Central memory CD4-positive, alpha-beta T cell (primary cell): ENCODE data around the gene DCLRE1C.
"Not testable (repeated sequence)": the region's sequence is repeated elsewhere in the genome, so short reads cannot be mapped to it uniquely, and the experiment has no call there.

Experiments used
- DNase-seq: peaks from one replicate; pipeline ENCODE4 v3.0.0; 2022

DCLRE1C gene

DNA sequence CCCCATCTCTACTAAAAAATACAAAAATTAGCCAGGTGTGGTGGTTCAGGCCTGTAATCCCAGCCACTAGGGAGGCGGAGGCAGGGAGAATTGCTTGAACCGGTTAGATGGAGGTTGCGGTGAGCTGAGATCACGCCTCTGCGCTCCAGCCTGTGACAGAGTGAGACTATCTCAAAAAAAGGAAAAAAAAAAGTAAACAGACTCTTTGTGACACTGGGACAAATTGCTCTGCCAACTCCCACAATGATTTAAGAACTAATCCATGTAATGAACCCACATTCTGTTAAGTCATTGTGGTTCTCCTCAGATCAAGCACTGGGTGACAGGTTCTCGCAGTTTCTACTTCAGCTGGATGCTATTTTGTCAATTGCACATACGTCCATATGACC is 11.0 kb downstream of the DCLRE1C start:
- not testable (repeated sequence) for DNase-seq

DNA sequence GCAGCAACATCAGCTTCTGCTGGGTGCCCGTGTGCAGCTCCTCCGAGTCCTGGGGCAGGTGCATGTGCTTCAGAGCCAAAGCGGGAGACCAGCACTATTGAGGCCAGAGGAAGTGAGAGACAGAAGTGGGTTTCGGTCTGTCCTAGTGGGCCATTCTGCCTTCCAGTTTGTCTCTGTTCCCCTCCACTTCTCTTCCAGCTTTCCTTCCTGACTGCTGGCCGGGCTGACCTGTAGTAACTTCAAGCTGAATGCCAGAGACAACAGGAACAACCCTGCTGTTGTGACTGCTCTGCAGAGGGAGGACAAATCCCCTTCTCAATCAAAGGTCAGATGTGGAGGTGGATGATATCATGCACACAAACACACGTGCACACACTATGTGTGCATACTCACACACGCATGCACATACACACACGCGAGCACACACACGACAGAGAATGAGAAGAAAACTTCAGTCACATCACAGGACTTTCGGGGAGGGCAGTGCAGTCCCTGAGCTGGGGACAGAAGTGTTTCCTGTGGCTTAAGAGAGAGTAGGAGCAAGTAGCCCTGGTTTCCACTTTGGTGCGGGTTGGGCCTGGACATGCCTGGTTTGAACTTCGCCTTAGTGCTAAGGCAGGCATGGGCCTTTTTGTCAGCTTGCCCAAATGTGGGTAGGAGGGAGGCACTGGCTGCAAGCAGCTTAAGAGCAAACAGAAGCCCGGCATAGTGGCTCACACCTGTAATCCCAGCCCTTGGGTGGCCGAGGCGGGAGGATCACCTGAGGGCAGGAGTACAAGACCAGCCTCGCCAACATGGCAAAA is 11.5 kb downstream of the DCLRE1C start:
- not testable (repeated sequence) for DNase-seq

DNA sequence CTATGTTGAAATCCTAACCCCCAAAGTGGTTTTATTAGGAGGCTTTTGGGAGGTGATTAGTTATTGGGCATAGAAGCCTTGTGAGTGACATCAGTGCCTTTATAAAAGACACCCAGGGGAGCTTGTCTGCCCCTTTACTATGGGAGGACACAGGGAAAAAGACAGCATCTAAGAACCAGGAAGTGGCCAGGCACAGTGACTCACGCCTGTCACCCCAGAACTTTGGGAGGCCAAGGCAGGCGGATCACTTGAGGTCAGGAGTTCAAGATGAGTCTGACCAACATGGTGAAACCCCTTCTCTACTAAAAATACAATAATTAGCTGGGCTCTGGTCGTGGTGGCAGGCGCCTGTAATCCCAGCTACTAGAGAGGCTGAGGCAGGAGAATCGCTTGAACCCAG is 14.9 kb downstream of the DCLRE1C start:
- not testable (repeated sequence) for DNase-seq

DNA sequence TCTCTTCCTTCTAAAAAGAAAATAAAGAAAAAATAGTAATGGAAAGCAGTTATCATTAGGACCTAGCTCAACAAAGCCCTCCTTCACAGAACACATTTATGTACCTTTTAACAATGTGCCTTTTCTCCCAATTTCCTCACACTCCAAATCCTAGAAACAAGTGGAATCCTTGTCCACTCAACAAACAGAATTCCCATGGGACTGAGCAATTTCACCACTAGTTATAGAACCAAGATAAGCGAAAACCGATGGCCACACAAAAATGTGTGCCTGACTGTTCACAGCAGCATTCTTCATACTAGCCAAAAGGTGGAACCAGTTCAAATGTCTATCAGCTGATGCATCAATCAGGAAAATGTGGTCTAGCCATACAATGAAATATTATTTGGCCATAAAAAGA is 17.3 kb downstream of the DCLRE1C start:
- no peak for DNase-seq

DNA sequence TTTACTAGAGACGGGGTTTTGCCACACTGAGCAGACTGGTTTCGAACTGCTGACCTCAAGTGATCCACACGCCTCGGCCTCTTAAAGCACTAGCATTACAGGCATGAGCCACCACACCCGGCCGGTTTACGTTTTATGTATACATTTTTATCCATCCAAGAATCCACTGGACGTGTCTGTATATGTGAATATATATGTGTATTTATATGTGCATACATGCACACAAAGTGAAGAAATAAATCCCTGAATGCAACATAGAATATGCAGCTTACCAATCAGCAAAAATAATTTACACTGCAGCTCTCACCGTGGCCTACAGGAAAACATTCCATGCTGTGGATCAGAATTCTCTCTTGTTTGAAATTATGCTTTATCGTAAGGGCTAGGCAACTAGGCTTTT is 23.3 kb downstream of the DCLRE1C start:
- no peak for DNase-seq

DNA sequence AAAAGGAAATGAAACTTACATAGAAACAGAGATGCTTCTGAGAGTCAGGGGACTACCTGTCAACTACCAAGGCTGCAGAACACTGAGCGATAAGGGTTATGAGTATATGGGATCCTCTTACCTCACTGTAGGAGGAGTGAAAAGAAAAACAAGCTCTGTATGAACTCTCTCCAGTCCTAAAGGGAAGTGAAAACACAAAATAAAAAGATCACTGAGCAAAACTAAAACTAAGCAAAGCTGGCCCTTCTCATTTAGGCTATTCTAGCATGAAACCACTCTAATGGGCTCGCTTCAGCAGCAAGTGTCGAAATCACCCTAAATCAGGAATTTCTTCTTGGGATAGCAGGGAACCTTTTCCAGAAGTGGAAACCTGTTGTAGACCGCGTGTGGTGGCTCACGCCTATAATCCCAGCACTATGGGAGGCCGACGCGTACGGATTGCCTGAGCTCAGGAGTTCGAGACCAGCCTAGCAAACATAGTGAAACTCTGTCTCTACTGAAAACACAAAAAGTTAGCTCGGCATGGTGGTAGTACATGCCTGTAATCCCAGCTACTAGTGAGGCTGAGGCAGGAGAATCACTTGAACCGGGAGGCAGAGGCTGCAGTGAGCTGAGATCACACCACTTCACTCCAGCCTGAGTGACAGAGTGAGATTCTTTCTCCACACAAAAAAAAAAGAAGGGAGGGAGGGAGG is 27.0 kb downstream of the DCLRE1C start:
- no peak for DNase-seq

DNA sequence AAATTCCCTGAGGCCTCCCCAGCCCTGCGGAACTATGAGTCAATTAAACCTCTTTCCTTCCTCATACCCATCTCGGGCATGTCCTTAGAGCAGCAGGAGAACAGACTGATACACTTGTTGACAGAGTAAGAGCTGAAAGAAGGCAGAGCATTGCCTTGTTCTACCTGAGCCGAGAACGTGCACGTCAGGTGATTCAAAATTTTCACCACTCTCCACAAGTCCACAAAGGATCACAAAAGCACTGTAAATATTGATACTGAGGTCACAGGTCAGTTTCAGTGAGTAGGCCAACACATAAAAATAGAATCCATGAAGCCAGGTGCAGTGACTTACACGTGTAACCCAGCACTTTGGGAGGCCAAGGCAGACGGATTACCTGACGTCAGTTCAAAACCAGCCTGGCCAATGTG is 27.8 kb downstream of the DCLRE1C start:
- no peak for DNase-seq

DNA sequence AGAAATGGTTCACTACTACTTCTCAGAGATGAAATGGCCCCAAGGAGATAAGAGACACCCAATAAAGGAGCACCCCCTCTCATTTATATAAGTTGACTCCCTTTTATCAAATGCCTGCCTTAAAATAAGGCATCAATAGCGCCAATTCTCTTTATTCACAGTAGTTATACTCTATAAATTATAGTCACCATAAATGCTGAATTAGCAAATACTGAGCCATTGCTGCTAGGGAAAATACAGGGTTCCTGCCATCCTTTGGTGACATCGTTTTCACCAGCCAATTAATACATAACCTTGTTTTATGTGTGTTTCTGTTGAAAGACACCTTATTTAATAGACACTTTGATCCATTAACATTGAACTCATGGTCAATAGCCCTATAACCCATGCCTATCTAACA is 28.6 kb downstream of the DCLRE1C start:
- no peak for DNase-seq

DNA sequence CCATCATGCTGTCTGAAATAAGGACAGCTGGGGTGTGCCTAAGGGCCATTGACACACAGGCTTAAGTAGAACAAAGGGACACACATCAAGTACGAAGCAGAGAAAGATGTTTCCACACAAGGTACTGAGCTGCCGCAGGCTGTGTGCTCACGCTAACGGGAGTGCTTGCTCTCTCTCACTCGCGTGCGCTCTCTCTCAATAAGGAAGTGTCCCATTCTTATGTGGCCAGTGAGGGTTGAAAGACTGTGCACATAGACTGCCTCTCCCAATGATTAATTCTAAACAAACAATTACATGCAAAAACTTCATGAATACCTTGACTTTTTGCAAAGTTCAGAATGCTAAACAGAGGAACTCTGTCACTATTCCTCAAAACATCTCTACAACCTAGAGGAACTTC is 29.9 kb downstream of the DCLRE1C start:
- no peak for DNase-seq

DNA sequence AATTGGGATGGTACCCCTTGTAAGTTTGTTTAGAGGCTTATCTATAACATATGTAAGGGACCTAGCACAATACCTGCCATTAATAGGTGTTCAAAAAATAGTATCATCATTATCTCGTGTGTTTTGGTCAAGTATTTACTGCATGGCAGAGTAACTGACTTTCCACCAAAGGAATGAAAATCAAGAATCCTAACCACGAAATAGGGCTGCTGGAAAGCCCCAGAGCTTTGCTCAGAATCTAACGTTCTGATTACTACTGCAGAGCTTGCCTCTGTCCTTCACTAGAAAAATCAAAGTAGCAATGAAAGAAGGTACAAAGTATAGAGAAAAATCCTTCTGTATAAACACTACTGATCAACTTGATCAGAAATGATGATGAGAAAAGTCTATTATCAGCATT is 34.9 kb downstream of the DCLRE1C start:
- DNase-seq = no peak

DNA sequence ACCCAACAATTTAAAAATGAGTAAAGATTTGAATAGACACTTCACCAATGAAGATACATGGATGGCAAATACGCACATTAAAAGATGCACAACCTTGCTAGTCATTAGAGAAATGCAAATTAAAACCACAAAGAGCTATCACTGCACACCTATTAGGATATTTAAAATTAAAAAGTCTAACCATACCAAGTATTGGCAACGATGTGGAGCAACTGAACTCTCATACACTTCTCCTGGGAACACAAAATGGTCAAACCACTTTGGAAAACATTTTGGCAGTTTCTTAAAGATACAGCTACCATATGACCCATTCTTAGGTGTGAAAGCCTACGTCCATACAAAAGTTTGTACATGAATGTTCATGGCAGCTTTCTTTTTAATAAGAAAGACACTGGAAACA is 36.1 kb downstream of the DCLRE1C start:
- no peak for DNase-seq

DNA sequence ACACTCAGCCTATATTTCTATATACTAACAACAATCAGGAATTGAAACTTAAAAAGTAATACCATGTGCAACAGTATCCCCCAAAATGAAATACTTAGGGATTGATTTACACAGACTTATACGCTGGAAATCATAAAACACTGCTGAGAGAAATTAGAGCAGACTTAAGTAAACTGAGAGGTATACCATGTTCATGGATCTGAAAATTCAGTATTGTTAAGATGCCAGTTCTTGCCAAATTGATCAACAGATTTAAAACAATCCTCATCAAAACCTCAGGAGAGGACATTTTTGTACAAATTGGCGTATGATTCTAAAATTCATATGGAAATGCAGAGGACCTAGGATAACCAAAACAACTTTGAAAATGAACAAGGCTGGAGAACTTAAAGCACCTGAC is 37.3 kb downstream of the DCLRE1C start:
- no peak for DNase-seq

DNA sequence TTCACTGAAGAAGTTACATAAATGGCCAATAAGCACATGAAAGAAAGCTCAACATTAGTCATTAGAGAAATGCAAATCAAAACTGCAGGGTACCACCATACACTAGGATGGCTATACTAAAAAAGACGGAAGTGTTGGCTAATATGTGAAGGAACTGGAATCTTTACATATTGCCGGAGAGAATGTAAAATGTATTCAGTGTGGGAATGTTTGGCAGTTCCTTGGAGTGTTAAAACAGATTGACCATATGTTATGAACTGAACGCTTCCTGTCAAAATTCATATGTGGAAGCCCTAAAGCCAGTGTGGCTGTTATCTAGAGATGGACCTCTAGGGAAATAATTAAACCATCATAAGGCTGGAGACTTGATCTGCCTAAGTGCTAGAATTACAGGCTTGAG is 42.1 kb downstream of the DCLRE1C start:
- DNase-seq = no peak

DNA sequence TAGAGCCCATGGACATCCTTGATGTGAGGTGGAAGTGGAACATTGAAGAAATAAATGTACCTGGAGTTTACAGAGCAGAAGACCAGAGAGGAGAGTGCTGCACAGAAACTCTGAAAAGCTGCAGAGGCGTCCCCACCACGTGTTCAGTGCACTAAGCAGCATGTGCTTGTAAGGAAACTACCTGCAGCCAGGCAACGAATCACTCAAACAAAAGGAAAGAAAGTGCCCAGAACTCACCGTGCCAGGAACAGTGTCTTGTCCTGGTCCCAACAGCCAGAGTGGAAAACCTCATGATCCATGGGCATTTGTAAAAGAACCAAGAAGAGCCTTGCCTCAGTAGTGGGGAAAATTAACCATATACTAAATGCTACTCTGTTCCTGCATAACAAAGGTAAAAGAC is 42.9 kb downstream of the DCLRE1C start:
- no peak for DNase-seq

DNA sequence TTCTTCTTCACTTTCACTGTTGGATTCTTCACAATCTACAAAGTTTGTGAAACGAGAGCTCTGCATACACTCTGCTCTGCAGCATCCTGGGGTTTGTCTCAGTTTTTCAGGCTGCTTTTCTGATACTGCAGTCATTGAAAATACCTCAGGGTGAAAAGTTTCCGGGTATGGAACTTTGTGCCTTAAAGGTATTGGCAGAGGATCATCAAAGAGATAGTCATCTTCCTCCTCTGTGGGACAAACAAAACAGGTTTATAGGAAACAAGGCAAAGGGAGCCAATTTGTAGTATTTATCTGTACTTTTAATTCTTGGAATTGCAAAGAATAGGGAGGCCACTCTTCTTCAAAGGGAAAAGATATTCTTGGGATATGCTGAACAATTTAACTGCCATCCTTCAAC is 44.8 kb downstream of the DCLRE1C start:
- DNase-seq = no peak

DNA sequence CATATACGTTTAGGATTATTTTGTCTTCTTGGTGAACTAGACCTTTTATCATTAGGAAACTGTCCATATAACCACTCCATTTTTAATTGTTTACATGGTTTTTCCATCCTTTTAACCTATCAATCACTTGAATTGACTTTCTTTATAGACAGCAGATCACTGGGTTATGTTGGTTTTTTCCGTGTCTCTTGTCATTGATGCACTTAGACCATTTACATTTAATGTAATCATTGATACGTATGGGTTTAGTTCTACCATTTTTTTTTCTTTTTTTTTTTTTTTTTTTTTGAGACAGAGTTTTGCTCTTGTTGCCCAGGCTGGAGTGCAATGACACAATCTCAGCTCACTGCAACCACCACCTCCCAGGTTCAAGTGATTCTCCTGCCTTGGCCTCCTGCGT is 46.3 kb downstream of the DCLRE1C start:
- not testable (repeated sequence) for DNase-seq

DNA sequence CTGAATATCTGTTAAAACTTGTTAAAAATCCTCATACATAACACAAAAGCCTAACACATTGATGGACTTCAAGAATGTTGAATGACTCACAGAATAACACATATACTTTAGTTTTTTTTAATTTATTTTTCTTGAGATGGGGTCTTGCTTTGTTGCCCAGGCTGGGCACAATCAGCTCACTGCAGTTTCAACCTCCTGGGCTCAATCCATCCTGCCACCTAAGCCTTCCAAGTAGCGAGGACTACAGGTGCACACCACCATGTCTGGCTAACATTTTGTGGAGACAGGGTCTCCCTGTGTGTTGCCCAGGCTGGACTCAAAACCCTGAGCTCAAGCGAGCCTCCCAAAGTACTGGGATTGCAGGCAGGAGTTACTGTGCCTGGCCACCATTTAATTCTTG is 47.1 kb downstream of the DCLRE1C start:
- DNase-seq = no peak

DNA sequence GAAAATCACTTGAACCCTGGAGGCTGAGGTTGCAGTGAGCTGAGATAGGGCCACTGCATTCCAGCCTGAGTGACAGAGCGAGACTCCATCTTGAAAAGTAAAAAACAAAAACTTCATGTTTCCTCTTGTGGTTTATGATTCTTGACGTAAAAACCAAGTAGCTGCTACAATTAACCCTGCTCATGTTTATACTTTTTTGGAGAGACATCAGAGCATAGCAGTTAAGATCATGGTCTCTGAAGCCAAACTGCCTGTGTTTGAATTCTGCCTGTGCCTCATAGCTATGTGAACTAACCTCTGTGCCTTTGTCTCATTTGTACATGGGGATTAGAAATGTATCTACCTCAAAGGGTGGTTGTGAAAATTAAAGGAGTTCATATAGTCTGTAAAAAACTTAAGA is 48.0 kb downstream of the DCLRE1C start:
- DNase-seq = peak; percentile 9

DNA sequence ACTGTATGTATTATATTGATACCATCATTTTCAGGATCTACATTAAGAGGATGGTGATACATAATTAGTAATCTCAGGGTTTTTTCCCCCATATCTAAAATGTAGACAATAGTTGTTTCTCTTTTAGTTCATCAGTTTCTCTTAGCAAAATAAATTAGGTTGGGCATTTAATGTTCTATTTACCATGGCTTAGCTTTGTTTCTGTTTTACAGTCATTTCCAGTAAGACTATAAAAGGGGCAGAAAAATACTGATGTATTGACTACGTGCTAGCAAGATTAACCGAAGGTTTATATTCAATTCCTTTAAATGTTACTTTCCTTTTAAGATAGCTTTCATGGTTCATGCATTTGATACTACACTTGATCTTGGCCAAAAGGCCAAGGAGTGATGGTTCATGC is 49.0 kb downstream of the DCLRE1C start:
- no peak for DNase-seq

DNA sequence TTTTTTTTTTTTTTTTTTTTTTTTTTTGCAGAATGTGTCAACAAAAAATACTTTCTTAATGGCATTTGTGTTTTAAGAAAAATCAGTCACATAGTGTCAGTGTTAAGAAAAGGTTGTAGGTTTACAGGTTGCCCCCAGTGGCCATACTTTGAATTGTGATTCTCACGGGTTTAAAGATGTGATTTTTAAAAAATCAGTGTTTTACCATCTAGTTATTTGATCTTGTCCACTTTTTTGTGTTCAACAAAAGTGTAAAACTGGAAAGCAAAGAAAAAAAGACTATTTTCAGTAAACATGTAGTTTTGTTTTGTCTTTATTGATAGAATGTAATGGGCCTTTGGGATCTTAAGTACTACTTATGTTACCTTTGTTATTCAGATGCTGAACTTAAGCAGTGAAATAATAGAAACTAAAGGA is 49.6 kb downstream of the DCLRE1C start:
- DNase-seq = peak; percentile 24

DNA sequence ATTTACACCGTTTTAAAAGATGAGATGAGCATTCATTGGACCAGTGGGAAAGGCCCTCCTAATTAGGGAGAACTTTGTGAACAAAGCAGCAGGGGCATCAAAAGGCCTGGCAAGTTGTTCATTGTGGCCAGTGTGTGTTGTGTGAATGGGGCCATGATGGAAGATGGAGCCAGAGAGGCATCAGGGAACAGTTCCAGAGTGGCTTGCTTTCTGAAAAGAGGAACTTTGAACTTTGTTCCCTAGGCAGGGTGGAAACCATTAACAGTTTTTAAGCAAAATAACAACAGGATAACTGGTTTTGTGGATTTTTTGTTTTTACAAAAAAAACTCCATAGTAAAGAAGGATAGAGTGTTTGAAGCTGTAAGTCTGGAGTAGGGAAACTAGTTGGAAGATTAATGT is 62.7 kb downstream of the DCLRE1C start:
- DNase-seq = no peak

DNA sequence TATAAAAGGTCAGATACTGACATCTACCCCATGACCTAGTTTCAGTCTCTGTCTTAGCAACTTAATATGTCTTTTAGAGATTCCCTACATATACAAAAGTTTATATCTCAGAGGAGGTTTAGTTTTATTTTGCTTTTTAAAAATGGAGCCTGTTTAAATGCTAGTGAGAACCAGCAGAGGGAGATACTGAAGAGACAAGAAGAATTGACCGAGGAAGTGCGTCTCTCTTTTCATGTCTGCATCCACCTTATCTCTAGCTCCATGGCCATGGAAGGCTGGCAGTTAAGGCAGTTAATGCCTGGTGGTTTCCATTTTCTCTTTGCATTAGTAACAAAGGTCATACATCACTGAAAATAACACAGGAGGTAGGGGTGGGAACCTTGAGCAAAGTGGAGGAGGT is 64.6 kb downstream of the DCLRE1C start:
- no peak for DNase-seq

DNA sequence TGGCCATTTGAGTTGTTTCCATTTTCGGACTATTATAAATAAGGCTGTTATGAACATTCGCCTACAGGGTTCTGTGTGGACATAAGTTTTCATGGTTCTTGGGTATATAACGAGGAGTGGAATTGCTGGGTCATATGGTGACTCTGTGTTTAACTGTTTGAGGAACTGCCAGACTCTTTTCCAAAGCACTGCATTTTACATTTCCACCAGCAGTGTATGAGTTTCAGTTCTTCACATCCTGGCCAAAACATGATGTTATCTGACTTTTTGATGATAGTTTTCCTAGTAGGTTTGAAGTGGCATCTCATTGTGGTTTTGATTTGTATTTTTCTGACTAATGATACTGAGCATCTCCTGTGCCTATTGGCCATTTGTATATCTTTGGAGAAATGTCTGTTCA is 69.8 kb downstream of the DCLRE1C start:
- DNase-seq = no peak

DNA sequence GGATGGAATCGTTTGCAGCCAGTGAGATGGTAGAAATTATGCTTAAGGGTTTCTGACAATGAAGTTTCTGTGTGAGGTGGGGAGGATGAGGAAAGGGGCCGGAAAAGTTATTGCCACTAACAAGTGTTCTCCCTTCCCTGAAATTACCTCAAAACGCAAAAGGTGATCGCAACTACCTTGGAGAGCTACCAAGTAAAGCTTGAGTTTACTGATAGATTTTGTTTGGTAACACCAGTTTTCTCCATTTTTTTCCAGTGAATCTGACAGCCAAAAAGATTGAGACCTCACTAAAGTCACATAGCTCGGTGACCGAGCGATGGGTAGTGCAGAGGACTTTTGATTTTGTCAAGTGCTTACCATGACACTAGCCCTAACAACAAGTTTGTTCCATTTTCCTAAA is 73.7 kb downstream of the DCLRE1C start:
- no peak for DNase-seq

DNA sequence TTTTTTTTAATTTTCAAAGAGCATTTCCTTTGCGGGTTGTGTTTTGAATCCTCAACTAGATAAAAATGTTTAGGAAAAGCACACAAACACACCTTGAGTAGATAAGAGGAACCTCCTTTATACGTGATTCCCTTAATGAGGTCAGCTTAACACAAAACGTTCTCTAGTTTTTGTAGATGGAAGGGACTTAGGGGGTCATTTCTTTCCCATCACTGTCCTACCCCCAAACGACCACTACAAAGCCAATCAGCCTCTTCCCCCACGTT is 74.0 kb downstream of the DCLRE1C start:
- no peak for DNase-seq
